Gastroesophageal sphincter (tissue), 4 donors: ENCODE data around the gene PTPRN2. TPM values are rescaled to one million over a fixed set of nuclear protein-coding genes. Genes with fewer than 3 reads are reported as not detected.

Experiments
- ATAC-seq: fragments of 150-250 bp; one replicate; pipeline ENCODE4 v1.9.1; 2016; ENCODE audit warnings: mild to moderate bottlenecking, moderate library complexity
- H3K27ac ChIP-seq, 4 donors: fragments of 200-600 bp; sonication (generic) in 3 of 4; 1 replicate in 3 of 4; 2 replicates in 1 of 4; pipeline ENCODE4 v1.5.1; 2016 to 2019
- H3K27me3 ChIP-seq: fragments of 200-600 bp; sonication (generic); one replicate; pipeline ENCODE4 v1.5.1; 2019
- H3K36me3 ChIP-seq, 2 donors: fragments of 200-600 bp; sonication (generic); one replicate each; pipeline ENCODE4 v1.5.1; 2019; ENCODE audit warnings: control low read depth in 1 of 2
- H3K4me1 ChIP-seq, 3 donors: fragments of 200-600 bp; sonication (generic); 1 replicate in 2 of 3; 2 replicates in 1 of 3; pipeline ENCODE4 v1.5.1; 2016 to 2019; ENCODE audit warnings: control low read depth in 2 of 3
- H3K4me3 ChIP-seq, 2 donors: fragments of 200-600 bp; sonication (generic); one replicate each; pipeline ENCODE4 v1.5.1; 2019; ENCODE audit warnings: mild to moderate bottlenecking in 1 of 2, moderate library complexity in 1 of 2
- H3K9me3 ChIP-seq, 3 donors: fragments of 200-600 bp; sonication (generic); one replicate each; pipeline ENCODE4 v1.5.1; 2017 to 2019; ENCODE audit warnings: control low read depth in 2 of 3
- CTCF ChIP-seq, 4 experiments: fragments of 200-600 bp in 2 of 4; fragments of 450-650 bp in 2 of 4; sonication (generic) in 1 of 4; IDR thresholded peaks; one replicate each; pipeline ENCODE4 v1.5.1; 2017 to 2019; ENCODE audit warnings: antibody characterized with exemption in 4 of 4, mild to moderate bottlenecking in 2 of 4, moderate library complexity in 2 of 4
- EP300 ChIP-seq: sonication (generic); formaldehyde crosslinking; IDR thresholded peaks from one replicate; pipeline ENCODE4 v1.6.1; 2017; ENCODE audit warnings: antibody characterized with exemption, mild to moderate bottlenecking
- POLR2A ChIP-seq, 2 donors: fragments of 450-650 bp; IDR thresholded peaks; one replicate each; pipeline ENCODE4 v1.6.1; 2017; ENCODE audit warnings: antibody characterized with exemption in 2 of 2, mild to moderate bottlenecking in 2 of 2, moderate library complexity in 1 of 2
- POLR2AphosphoS5 ChIP-seq: sonication (generic); formaldehyde crosslinking; IDR thresholded peaks from one replicate; pipeline ENCODE4 v1.6.1; 2017; ENCODE audit warnings: antibody characterized with exemption
- WGBS, 2 donors: methylation state at CpG; one replicate each; pipeline ENCODE4 v1.1.5; 2018; ENCODE audit warnings: low coverage in 1 of 2; 5-methylcytosine and 5-hydroxymethylcytosine counted together
- total RNA-seq, 4 donors: library from RNA; depleted of rRNA; stranded (reverse); fragments of >200 nt; gene quantifications; one replicate each; pipeline ENCODE4 v1.1.0, GENCODE V29; 2016

The PTPRN2 gene
- total RNA-seq, 4 donors from 2014 or later: 1.7 to 4.7 (median 3.3) TPM

DNA sequence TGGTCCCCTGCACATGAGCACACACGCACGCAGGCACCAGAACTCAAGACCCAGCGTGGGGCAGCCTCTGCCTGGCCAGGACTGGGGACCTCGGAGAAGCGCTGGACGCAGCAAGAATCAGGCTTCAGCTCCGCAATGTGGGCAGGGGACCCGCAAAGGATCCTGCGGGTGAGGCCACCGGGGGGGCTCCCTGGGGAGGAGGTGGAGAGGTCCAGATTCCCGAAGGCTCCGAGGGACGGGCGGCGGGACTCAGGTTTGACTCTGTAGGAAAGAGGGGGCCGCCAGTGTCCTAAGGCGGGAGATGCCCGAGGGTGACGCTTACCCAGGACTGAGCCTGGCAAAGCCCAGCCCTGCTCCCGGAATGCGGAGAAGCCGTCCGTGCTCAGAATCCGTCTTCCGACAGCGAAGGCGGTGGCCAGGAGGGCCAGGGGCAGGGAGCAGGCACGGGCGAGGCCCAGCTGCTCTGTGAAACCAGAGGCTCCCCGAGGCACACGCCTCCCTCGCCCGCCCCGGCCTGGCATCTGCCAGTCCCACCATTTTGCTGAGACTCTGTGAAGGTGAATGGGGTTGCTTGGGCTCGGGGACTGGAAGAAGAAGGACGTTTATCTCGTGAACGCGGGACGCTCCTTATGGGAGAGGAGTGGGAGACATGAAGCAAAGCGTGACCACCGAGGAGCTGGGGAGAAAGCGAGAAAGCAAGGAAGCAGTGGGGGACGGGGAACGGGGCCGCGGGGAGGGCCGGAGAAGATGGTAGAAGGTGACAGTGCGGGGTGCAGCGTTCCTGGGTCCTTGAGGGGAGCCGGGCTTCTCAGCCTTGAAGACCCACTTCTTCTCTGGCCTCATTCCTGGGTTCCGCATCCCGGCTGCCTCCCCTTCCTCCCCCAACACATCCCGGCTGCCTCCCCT, 489.2 kb downstream of the PTPRN2 start:
- TF ChIP-seq CTCF (IDR thresholded peaks at IDR 0.05) (no peak), POLR2AphosphoS5 (no peak), EP300 (no peak), POLR2A (IDR thresholded peaks at IDR 0.05) (no peak)
- 85 to 96% methylated on average over 10 to 12 of the region's 54 CpGs for WGBS, 2 donors
- Histone ChIP-seq H3K27ac (no peak overlapping the region), H3K4me3 (no peak overlapping the region), H3K9me3 (peaks cover 0 to 9% (median 0%) of the 10 kb centered on the region in 3 donors), H3K27me3 (peaks cover 27% of the 10 kb centered on the region), H3K36me3 (no peaks in the 10 kb centered on the region), H3K4me1 (no peaks in the 10 kb centered on the region)
- ATAC-seq: no peak

DNA sequence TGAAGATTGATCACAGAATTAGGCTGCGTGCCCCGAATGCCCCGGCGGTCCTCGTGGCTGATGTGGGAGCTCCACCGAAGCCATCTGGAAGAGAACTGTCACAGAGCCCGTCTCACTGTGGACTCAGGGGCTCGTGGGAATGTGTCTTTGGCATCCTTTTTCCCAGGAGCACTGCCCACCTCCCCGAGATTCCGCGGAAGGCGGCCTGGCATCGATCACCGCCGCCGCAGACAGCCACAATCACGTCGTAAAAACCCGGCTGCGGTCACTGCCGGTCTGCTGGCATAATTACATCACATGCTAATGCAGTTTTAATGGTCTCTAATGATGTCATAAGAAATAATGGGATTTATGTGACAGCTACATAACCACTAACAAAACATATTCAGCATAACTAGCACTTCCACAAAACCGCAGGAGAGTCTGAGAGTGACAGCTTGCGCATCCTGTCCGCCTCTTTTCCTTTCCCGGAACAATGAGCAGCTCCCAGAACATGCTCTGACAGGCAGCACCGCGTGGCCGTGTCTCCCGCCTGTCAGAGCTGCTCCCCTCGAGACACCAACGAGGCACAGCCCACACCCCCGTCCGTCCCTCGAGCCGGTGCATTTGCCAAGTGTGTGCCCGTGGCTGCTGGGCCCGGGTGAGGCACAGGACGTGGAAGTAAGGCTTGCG, 490.0 kb downstream of the PTPRN2 start:
- no peak for ATAC-seq
- Histone ChIP-seq H3K27me3 (peaks cover 22% of the 10 kb centered on the region), H3K36me3 (no peaks in the 10 kb centered on the region), H3K4me1 (no peaks in the 10 kb centered on the region), H3K9me3 (peaks cover 0 to 9% (median 0%) of the 10 kb centered on the region in 3 donors), H3K27ac (no peak overlapping the region), H3K4me3 (no peak overlapping the region)
- no peak for TF ChIP-seq CTCF (IDR thresholded peaks at IDR 0.05)
- no peak for TF ChIP-seq POLR2AphosphoS5
- no peak for TF ChIP-seq POLR2A (IDR thresholded peaks at IDR 0.05)
- TF ChIP-seq EP300: no peak
- WGBS, 2 donors: 78% methylated on average over 13 to 14 of the region's 39 CpGs

- WGBS, 2 donors: 60 to 83% methylated on average over 1 to 6 of the region's 10 CpGs
- no peak overlapping the region for H3K4me3 ChIP-seq
- no peaks in the 10 kb centered on the region for H3K4me1 ChIP-seq
- peaks cover 17% of the 10 kb centered on the region for H3K27me3 ChIP-seq
- H3K9me3 ChIP-seq: peaks cover 0 to 7% (median 0%) of the 10 kb centered on the region in 3 donors
- no peak for ATAC-seq
- H3K36me3 ChIP-seq: no peaks in the 10 kb centered on the region
- H3K27ac ChIP-seq: no peak overlapping the region
- TF ChIP-seq POLR2A (IDR thresholded peaks at IDR 0.05) (no peak), CTCF (IDR thresholded peaks at IDR 0.05) (no peak), POLR2AphosphoS5 (no peak)
These were observed 490.5 kb downstream of the PTPRN2 start for GRCh38 chr7:158097106-158097452.

- Histone ChIP-seq H3K27ac (no peak overlapping the region), H3K36me3 (no peaks in the 10 kb centered on the region), H3K4me1 (no peaks in the 10 kb centered on the region), H3K27me3 (peaks cover 12% of the 10 kb centered on the region), H3K9me3 (peaks cover 0 to 2% (median 0%) of the 10 kb centered on the region in 3 donors), H3K4me3 (no peak overlapping the region)
- TF ChIP-seq POLR2AphosphoS5: no peak
- TF ChIP-seq POLR2A (IDR thresholded peaks at IDR 0.05): no peak
- no peak for TF ChIP-seq EP300
- TF ChIP-seq CTCF (IDR thresholded peaks at IDR 0.05): no peak
- 44 to 80% methylated on average over 1 to 3 of the region's 8 CpGs for WGBS, 2 donors
- ATAC-seq: no peak
These were observed 491.0 kb downstream of the PTPRN2 start for GRCh38 chr7:158096582-158096981.
